ENCODE results near the gene NLRP9.

DNA sequence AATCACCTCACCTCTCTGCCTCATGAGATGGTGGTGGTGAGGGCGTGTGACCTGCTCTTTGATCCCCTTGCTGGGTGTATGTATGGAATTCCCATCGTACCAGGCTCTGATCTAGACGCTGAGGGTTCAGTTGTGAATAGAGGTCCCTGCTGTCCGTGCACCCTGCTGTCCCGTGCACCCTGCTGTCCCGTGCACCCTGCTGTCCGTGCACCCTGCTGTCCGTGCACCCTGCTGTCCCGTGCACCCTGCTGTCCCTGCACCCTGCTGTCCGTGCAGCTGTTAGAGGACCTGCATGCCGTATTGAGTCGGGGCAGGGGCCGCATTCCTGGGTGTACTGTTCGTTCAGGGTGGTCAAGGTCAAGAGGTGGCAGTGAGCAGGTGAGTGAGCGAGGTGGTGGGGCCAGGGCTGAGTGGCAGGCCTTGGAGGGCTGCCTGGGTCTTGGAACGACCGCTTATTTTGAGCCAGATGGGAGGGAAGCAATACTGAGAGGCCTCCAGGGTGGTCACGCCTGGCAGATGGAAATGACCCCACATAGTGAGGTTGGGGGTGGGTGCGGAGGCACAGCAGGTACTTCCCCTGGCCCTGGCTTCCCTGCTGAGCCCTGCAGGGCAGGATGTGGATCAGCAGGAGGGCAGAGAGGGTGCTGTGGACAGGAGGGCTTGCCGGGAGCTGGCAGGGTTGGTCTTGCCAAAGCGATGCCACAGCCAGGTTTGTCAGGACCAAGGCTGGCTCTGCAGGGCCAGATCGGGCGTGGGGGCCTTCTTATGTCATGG, 67.7 kb downstream of the NLRP9 start:
- TF ChIP-seq CTCF (IDR thresholded peaks at IDR 0.05) (no peak), POLR2A (IDR thresholded peaks at IDR 0.05) (no peak), POLR2AphosphoS5 (IDR thresholded peaks at IDR 0.05) (no peak), EP300 (IDR thresholded peaks at IDR 0.05; ENCODE audit: low read depth) (no peak)

All from transverse colon (tissue), 4 donors.